SK-N-SH (cell line): ENCODE results near the gene MOV10L1.

Experiments
- CTCF ChIP-seq: fragments of 200-600 bp; sonication (generic); IDR thresholded peaks from 2 replicates; pipeline ENCODE4 v1.6.1; 2017; ENCODE audit warnings: antibody characterized with exemption, mild to moderate bottlenecking, moderate library complexity
- ELF1 ChIP-seq: IDR thresholded peaks from 2 replicates; pipeline ENCODE4 v1.4.0; 2012
- GATA2 ChIP-seq: sonication (generic); formaldehyde crosslinking; IDR thresholded peaks from 2 replicates; pipeline ENCODE4 v1.5.0; 2020; ENCODE audit warnings: mild to moderate bottlenecking, missing genetic modification reagents
- NFIC ChIP-seq: IDR thresholded peaks from 2 replicates; pipeline ENCODE4 v1.4.0; 2012; ENCODE audit warnings: borderline replicate concordance
- TAF1 ChIP-seq: IDR thresholded peaks from 2 replicates; pipeline ENCODE4 v1.6.1; 2012; ENCODE audit warnings: low read depth, mild to moderate bottlenecking, low read length, moderate library complexity, borderline replicate concordance
- TEAD4 ChIP-seq: IDR thresholded peaks from 2 replicates; pipeline ENCODE4 v1.4.0; 2012; ENCODE audit warnings: mild to moderate bottlenecking, borderline replicate concordance; ENCODE audit not compliant: insufficient read depth
- TF ChIP-seq, protein P1 (sequence below): fragments of 150-350 bp; IDR thresholded peaks from 2 replicates; pipeline ENCODE4 v1.6.1; 2017; ENCODE audit warnings: antibody characterized with exemption, low read length, low read depth, borderline replicate concordance

GRCh38 chr22:50088096-50088495 lies 1.7 kb upstream of the MOV10L1 start:
- TF ChIP-seq GATA2 (CRISPR knock-in tag): no peak
- TF ChIP-seq CTCF: no peak
- TF ChIP-seq, protein P1, sequence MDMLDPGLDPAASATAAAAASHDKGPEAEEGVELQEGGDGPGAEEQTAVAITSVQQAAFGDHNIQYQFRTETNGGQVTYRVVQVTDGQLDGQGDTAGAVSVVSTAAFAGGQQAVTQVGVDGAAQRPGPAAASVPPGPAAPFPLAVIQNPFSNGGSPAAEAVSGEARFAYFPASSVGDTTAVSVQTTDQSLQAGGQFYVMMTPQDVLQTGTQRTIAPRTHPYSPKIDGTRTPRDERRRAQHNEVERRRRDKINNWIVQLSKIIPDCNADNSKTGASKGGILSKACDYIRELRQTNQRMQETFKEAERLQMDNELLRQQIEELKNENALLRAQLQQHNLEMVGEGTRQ: no peak
- no peak for TF ChIP-seq NFIC
- no peak for TF ChIP-seq TAF1
- TF ChIP-seq TEAD4: no peak
- TF ChIP-seq ELF1: no peak
